ENCODE data around the gene GRIA3.

- TF ChIP-seq CTCF (IDR thresholded peaks at IDR 0.05) (no peak), ZFX (IDR thresholded peaks at IDR 0.05; ENCODE audit: borderline replicate concordance) (no peak)
These were observed 334.7 kb downstream of the GRIA3 start for GRCh38 chrX:123518791-123519190.
